Measurements from ENCODE around the gene SERTAD4. TPM values are rescaled to one million over a fixed set of nuclear protein-coding genes. Genes with fewer than 3 reads are reported as not detected.

Gene SERTAD4
- polyA plus RNA-seq, 1 experiment, result 6.2 TPM

DNA sequence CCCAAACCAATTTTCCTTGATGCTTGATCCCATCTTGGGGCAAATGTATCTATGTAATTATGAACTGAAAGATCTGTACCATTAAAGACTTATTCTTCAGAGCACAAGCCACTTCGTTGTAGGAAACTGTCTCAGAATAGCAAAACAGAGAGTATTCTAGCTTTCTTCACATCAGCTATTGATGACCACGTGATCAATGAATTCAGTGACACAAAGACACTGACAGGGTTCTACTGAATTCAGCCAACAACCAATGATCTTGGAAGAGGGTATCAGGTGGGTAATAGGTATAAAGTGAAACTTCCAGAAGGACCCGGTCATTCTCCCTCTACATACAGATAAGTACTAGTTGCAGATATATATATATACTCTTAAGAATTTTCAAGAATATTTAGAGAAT is 33.8 kb upstream of the SERTAD4 start:
- Histone ChIP-seq H3K4me3 (ENCODE audit: low read depth, low read length) (no peak overlapping the region), H3K27me3 (ENCODE audit: control insufficient read depth, insufficient read depth, low read length) (no peaks in the 10 kb centered on the region), H3K36me3 (ENCODE audit: control insufficient read depth, insufficient read depth, low read length) (no peaks in the 10 kb centered on the region)
- TF ChIP-seq CTCF (IDR thresholded peaks at IDR 0.05; ENCODE audit: insufficient read depth, low read depth, low read length), result no peak
- no peak for DNase-seq (ENCODE audit: low read depth)
- POLR2A ChIA-PET, result no interaction called here
- CTCF ChIA-PET, result interaction anchor here (1.2 kb wide), 1 partner anchor 12 kb away, joined by 3 read pairs; no protein-coding TSS in a partner anchor

GRCh38 chr1:210200124-210200736 is 32.4 kb upstream of the SERTAD4 start:
- no peak for TF ChIP-seq CTCF (IDR thresholded peaks at IDR 0.05; ENCODE audit: insufficient read depth, low read depth, low read length)
- ChIA-PET POLR2A (no interaction called here), CTCF (interaction anchor here (1.1 kb wide), 1 partner anchor 111 kb away, joined by 3 read pairs; no protein-coding TSS in a partner anchor)
- no peak overlapping the region for H3K4me3 ChIP-seq (ENCODE audit: low read depth, low read length)
- no peaks in the 10 kb centered on the region for H3K27me3 ChIP-seq (ENCODE audit: control insufficient read depth, insufficient read depth, low read length)
- H3K36me3 ChIP-seq (ENCODE audit: control insufficient read depth, insufficient read depth, low read length), result no peaks in the 10 kb centered on the region
- DNase-seq (ENCODE audit: low read depth), result no peak

DNA sequence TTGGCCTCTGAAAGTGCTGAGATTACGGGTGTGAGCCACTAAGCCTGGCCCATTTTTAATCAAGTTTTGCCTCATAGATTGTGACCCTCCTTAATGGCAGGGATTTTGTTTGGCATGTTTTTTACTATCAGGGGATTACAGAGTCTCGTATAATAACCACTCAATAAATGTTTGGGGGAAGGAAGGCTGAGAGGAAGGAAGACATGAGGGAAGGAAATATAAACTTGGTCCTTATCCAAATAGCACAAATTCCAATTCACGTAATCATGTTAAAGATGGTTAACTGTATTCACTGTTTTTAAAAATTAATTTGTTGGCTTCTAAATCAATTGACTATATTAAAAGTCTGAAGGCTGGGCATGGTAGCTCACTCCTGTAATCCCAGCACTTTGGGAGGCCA is 30.9 kb upstream of the SERTAD4 start:
- DNase-seq (ENCODE audit: low read depth), result no peak

DNA sequence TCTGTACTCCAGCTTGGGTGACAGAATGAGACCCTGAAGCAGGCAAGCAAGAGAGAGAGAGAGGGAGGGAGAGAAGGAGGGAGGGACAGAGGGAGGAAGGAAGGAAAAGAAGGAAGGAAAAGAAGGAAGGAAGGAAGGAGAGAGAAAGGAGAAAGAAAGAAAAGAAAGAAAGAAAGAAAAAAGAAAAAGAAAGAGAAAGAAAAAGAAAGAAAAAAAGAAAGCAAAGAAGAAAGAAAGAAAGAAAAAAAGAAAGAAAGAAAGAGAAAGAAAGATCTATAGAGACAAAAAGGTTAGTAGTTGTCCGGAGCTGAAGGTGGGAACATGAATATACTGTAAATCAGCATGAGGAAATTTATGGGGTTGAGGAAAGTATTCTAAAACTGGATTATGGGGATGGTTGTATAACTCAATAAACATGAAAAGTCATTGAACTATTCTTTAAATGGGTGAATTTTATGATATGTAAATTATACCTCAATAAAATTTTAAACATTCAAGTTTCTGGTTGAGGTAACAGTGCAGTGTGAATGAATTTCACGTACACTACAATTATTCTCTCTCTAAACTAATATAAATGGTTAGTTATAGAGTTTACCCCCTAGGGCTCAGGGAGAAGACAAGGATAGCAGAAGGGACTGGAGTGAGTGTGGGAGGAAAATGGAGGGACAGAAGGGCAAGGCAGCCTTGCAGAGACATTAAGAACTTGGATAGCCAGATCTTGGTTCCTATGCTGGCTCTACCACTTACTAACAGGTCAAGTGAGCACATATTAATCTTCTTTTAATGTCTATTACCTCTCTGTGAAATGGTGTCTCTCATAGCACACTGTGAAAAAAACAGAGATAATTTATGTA is 24.8 kb upstream of the SERTAD4 start:
- Histone ChIP-seq H3K36me3 (ENCODE audit: control insufficient read depth, insufficient read depth, low read length) (no peaks in the 10 kb centered on the region), H3K27me3 (ENCODE audit: control insufficient read depth, insufficient read depth, low read length) (no peaks in the 10 kb centered on the region), H3K4me3 (ENCODE audit: low read depth, low read length) (no peak overlapping the region)
- TF ChIP-seq CTCF (IDR thresholded peaks at IDR 0.05; ENCODE audit: insufficient read depth, low read depth, low read length), result no peak
- no peak for DNase-seq (ENCODE audit: low read depth)
- ChIA-PET POLR2A (no interaction called here), CTCF (interaction anchor here (0.5 kb wide), 1 partner anchor 76 kb away, joined by 4 read pairs; no protein-coding TSS in a partner anchor)

More for the DNA sequence above, 30.9 kb upstream of the SERTAD4 start:
- Histone ChIP-seq H3K27me3 (ENCODE audit: control insufficient read depth, insufficient read depth, low read length) (no peaks in the 10 kb centered on the region), H3K4me3 (ENCODE audit: low read depth, low read length) (no peak overlapping the region), H3K36me3 (ENCODE audit: control insufficient read depth, insufficient read depth, low read length) (no peaks in the 10 kb centered on the region)
- ChIA-PET CTCF (no interaction called here), POLR2A (no interaction called here)
- no peak for TF ChIP-seq CTCF (IDR thresholded peaks at IDR 0.05; ENCODE audit: insufficient read depth, low read depth, low read length)

DNA sequence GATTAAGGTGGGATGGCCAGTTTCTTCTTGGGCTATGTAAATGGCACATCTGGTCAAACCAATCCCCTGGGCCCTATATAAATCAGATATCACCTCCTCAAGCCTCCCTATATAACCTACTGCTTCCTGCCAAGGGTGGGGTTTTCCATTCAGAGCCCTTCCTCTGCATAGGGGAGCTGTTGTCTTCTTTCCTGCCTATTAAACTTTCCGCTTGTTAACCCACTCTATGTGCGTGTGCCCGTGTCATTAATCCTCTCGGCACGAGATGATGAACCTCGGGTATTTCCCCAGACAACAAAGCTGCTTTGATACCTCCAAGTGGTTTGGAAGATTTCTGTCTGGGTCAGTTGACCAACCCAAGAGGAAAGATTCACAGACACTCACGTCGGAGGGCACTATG is 19.3 kb upstream of the SERTAD4 start:
- DNase-seq (ENCODE audit: low read depth), result no peak
- no peak for TF ChIP-seq CTCF (IDR thresholded peaks at IDR 0.05; ENCODE audit: insufficient read depth, low read depth, low read length)
- H3K4me3 ChIP-seq (ENCODE audit: low read depth, low read length), result no peak overlapping the region
- CTCF ChIA-PET, result interaction anchor here (1.6 kb wide), 1 partner anchor 13 kb away, joined by 4 read pairs; no protein-coding TSS in a partner anchor
- POLR2A ChIA-PET, result no interaction called here
- no peaks in the 10 kb centered on the region for H3K27me3 ChIP-seq (ENCODE audit: control insufficient read depth, insufficient read depth, low read length)
- H3K36me3 ChIP-seq (ENCODE audit: control insufficient read depth, insufficient read depth, low read length), result no peaks in the 10 kb centered on the region

All from BJ (cell line).